ENCODE results near the gene MICAL2.

The MICAL2 gene

DNA sequence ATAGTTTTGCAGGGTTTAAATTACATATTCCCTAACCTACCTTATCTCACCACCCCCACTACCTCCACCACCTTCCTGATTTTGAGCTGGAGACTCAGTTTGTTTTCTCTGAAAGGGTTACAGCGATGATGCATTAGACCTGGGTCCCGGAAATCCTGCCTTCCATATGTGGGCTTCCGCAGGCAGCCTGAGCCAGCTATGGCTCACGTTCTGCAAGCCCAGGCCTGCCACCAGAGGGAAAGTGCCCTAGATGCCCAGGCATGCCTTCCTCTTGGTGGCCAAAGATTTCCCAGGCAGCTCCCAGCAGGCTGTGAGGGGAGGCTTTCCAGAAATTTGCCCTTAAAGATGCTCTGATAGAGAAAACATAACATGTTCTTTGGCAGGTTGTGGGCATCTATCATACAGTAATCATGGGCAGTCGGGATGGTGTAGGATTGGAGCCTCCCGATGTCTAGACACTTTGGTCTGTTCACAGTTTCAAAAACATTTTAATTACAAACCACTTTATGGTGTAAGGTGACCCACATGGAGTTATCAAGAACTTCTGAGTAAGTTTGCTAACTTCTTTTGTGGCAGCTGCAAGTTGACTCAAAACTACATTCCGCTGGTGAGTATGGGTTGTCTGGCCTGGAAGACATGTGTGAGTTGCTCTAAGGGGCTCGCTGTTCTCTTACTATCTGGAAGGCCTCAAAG is 79.3 kb downstream of the MICAL2 start:
- Histone ChIP-seq H3K4me2 (no peak overlapping the region), H3K27ac (no peak overlapping the region), H3K27me3 (no peaks in the 10 kb centered on the region), H3K36me3 (no peaks in the 10 kb centered on the region), H3K4me3 (no peak overlapping the region), H3K9ac (no peak overlapping the region), H3K4me1 (0 out of 2 replicates have a peak, but pooled peaks cover 5% of the 10 kb centered on the region), H4K20me1 (no peaks in the 10 kb centered on the region), H3K9me3 (no peaks in the 10 kb centered on the region)
- TF ChIP-seq Cebpa-rat (IDR thresholded peaks at IDR 0.05): no peak

DNA sequence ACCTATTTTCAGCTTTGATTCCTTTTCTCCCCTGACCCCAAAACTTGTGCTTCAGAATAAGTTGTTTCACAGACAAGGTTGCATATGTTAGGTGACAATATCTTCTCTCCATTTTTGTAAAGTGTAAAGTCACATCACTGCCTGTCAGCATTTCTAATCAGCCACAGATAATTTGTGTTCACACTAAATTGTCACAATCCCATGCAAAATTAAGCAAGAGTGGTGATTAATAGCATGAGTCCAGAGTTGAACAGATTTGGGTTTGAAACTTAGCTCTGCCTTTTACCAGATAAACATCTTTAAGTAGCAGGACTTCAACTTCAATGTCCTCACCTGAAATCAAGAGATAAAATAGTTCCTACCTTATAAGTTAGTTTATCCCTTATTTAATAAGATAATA is 80.1 kb downstream of the MICAL2 start:
- H3K4me2 ChIP-seq: no peak overlapping the region
- no peak for TF ChIP-seq Cebpa-rat (IDR thresholded peaks at IDR 0.05)
- no peaks in the 10 kb centered on the region for H3K27me3 ChIP-seq
- H3K4me1 ChIP-seq: peaks cover 13% of the 10 kb centered on the region
- H3K36me3 ChIP-seq: no peaks in the 10 kb centered on the region
- H4K20me1 ChIP-seq: no peaks in the 10 kb centered on the region
- no peaks in the 10 kb centered on the region for H3K9me3 ChIP-seq
- no peak overlapping the region for H3K4me3 ChIP-seq
- no peak overlapping the region for H3K27ac ChIP-seq
- H3K9ac ChIP-seq: no peak overlapping the region

DNA sequence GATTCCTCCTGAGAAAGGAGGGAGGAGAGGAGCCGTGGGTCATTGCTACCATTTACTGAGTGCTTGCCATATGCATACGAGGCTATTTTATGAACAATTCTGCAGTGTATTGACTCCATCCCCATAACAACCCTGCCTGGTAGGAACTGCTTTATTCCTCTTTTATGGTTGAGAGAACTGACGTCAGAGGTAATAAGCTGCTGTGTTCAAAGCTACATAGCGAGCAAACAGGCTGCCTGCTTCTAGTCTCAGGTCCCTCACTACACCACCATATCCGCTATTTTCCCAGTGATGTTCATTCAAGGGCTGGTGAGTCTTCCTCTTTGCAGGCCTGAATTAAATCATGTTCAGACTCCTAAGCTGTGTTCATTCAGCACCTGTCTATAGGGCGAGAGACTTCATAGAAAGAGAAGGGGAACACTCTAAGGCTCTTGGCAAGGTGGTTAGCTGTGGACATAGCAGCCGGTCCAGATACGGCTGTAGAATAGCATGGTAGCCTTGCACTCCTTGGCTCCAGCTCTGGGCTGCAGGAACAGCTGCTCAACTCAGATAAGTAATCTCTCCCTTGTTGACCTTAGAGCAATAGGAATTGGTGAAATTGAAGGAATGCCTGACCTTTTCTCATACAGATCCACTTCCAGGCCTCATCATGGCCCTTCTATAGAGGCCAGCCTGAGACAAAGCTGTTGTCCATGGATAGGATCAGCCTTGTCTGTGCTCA is 82.6 kb downstream of the MICAL2 start:
- H3K4me1 ChIP-seq: peaks cover 33% of the 10 kb centered on the region
- no peak overlapping the region for H3K4me2 ChIP-seq
- H3K9me3 ChIP-seq: no peaks in the 10 kb centered on the region
- no peak overlapping the region for H3K27ac ChIP-seq
- no peaks in the 10 kb centered on the region for H4K20me1 ChIP-seq
- no peak for TF ChIP-seq Cebpa-rat (IDR thresholded peaks at IDR 0.05)
- no peaks in the 10 kb centered on the region for H3K27me3 ChIP-seq
- no peak overlapping the region for H3K4me3 ChIP-seq
- H3K9ac ChIP-seq: no peak overlapping the region
- no peaks in the 10 kb centered on the region for H3K36me3 ChIP-seq

DNA sequence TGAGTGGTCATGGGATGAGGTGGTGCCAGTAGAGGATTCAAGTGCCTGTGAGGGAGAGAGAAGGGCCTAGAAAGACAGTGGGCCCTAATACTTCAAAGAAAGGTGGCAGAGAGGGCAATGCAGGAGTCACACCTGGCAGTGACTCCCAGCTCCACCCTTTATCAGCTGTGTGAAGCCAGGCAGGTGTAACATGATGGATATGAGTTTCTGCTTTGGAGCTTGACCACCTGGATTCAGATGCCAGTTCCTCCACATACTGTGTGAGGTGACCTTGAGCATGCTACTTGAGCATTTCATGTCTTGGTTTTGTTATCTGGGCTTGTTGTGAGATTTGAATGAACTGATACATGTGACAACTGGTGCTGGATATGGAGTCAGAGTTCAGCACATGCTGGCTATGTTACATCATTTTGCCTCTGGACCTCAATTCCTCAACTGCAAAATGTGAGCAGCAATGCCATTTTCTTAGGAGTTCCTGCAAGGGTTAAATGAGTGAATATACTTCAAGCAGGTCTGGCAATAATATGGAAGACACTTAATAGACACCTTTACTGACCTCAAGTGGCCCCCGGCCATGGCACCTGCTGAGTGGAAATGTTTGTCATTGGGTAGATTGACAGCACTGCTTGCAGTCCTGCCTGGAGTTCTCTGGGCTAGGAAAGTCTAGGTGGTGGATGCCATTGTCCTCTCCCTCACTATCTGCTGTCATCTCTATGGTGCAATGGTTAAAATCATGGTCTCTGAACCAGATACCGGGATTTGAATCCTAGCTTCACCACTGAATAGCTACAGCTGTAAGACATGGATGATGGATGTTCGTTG is 83.3 kb downstream of the MICAL2 start:
- no peak for TF ChIP-seq Cebpa-rat (IDR thresholded peaks at IDR 0.05)
- peaks cover 40% of the 10 kb centered on the region for H3K4me1 ChIP-seq
- no peak overlapping the region for H3K4me2 ChIP-seq
- H3K36me3 ChIP-seq: no peaks in the 10 kb centered on the region
- H3K9me3 ChIP-seq: no peaks in the 10 kb centered on the region
- no peak overlapping the region for H3K4me3 ChIP-seq
- no peaks in the 10 kb centered on the region for H4K20me1 ChIP-seq
- no peaks in the 10 kb centered on the region for H3K27me3 ChIP-seq
- H3K27ac ChIP-seq: no peak overlapping the region
- no peak overlapping the region for H3K9ac ChIP-seq

DNA sequence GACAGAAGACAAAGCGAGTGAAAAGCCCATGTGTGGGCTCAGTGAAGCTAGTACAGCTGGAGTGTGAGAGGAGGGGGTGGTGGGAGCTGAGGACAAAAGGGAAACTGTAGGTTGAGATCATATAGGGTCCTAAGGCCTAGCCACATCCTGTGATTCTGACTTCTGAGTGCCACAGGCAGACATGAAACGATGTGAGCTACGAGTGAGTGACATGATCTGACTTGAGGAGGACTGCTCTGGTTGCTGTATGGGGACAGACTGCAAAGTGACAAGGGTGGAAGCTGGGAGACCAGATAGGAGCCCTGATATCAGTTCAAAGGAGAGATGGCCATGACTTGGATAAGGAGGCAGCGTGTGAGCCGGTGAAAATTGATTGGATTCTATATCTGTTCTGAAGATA is 85.4 kb downstream of the MICAL2 start:
- Histone ChIP-seq H3K4me1 (peaks cover 61% of the 10 kb centered on the region), H3K36me3 (no peaks in the 10 kb centered on the region), H3K27me3 (no peaks in the 10 kb centered on the region), H3K27ac (peak overlapping the region; percentile 58), H3K4me3 (no peak overlapping the region), H4K20me1 (no peaks in the 10 kb centered on the region), H3K9ac (no peak overlapping the region), H3K9me3 (no peaks in the 10 kb centered on the region), H3K4me2 (peak overlapping the region; percentile 68)
- no peak for TF ChIP-seq Cebpa-rat (IDR thresholded peaks at IDR 0.05)

DNA sequence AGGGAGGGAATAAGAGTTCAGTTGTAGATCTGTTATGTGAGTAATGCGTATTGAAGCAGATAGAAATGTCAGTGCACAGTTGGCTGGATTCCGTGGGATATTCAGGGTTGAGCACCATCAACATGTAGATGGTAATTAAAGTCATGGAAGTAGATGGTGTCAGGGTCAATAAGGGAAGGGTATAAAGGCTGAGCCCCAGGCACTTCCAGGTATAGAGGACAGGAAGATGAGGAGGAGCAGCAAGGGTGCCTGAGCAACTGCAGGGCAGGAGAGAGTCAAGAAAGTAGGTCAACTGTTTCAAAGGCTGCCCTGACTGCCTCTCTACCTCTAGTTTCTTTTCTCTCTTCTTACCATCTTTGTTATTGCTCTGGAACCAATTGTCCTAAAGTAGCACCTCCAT is 85.9 kb downstream of the MICAL2 start:
- Histone ChIP-seq H4K20me1 (no peaks in the 10 kb centered on the region), H3K9ac (no peak overlapping the region), H3K4me3 (no peak overlapping the region), H3K4me2 (peak overlapping the region; percentile 68), H3K4me1 (peaks cover 66% of the 10 kb centered on the region), H3K27ac (peak overlapping the region; percentile 58), H3K27me3 (no peaks in the 10 kb centered on the region), H3K36me3 (no peaks in the 10 kb centered on the region), H3K9me3 (no peaks in the 10 kb centered on the region)
- no peak for TF ChIP-seq Cebpa-rat (IDR thresholded peaks at IDR 0.05)

DNA sequence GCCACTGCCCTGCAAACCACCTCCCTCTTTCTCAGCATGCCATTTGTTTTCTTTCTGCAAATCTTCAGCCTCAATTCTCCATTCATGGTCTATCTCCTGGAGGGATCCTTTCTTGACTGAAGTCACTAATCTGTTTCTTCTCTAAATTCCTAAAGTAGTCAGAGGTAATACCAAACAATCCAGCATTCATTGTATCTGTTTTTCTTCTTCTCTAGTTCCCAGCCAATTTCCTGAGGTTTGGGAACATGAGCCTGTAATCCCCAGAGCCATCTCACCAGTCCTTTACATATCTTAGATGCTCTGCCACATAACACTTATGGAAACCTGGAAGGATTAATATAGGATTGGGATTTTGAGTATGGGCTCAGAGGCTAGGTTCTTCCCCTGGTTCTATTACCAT is 86.5 kb downstream of the MICAL2 start:
- Histone ChIP-seq H3K36me3 (no peaks in the 10 kb centered on the region), H3K27me3 (no peaks in the 10 kb centered on the region), H3K4me1 (peaks cover 72% of the 10 kb centered on the region), H4K20me1 (no peaks in the 10 kb centered on the region), H3K9ac (no peak overlapping the region), H3K4me2 (peak overlapping the region; percentile 68), H3K9me3 (no peaks in the 10 kb centered on the region), H3K27ac (peak overlapping the region; percentile 58), H3K4me3 (no peak overlapping the region)
- TF ChIP-seq Cebpa-rat (IDR thresholded peaks at IDR 0.05): no peak

DNA sequence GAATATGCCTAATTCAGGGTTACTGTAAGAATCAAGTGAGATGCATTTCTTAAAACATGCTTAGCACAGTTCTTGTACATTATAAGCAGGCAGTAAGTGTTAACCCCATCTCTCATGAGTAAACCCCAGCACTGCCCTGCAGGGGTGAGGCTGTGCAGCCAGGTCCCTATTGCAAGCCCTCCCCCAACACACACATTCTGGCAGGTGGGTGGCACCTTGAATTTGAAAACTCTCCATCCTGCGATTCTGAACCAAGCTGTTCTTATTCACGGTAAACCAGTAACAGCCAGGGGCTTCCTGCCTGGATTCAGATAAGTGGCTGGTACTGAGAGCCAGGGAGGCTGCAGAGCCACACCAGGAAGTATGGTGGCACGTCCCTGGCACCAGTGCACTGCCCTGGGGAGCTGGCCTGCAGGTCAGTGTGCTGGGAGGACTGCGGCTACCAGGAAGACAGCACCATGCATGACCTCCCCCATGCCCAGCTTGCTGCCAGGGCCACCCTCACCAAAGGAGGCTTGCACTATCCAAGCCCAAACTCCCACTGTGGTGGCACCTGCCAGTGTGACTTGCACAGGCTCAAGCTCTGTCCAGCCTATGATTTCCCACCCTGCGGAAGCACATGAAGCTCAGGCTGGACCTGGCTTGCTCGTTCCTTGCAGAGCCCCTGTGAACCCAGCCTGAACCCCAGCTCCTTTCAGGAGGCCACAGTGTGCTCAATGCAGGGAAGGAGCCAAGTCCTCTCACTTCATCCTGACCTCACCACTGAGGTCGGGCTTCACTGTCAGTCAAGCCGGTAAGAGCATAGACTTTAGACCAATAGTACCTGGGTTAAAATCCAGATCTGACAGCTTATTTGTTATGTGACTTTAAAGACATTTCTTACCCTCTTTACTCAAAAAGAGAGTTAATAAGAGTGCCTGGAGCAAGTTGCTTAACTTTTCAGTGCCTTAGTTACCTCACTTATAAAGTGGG is 88.1 kb downstream of the MICAL2 start:
- Histone ChIP-seq H3K9ac (no peak overlapping the region), H3K9me3 (no peaks in the 10 kb centered on the region), H3K36me3 (no peaks in the 10 kb centered on the region), H3K4me1 (peaks cover 79% of the 10 kb centered on the region), H3K4me2 (peak overlapping the region; percentile 72), H4K20me1 (no peaks in the 10 kb centered on the region), H3K27me3 (no peaks in the 10 kb centered on the region), H3K4me3 (no peak overlapping the region), H3K27ac (0 out of 2 replicates have a peak overlapping the region, but pooled peaks have one; percentile 20)
- TF ChIP-seq Cebpa-rat (IDR thresholded peaks at IDR 0.05): no peak

All from BLaER1 (cell line).